ENCODE results near the gene YIPF2.
"Not testable (repeated sequence)": the region's sequence is repeated elsewhere in the genome, so short reads cannot be mapped to it uniquely, and the experiment has no call there.

Gene YIPF2

DNA sequence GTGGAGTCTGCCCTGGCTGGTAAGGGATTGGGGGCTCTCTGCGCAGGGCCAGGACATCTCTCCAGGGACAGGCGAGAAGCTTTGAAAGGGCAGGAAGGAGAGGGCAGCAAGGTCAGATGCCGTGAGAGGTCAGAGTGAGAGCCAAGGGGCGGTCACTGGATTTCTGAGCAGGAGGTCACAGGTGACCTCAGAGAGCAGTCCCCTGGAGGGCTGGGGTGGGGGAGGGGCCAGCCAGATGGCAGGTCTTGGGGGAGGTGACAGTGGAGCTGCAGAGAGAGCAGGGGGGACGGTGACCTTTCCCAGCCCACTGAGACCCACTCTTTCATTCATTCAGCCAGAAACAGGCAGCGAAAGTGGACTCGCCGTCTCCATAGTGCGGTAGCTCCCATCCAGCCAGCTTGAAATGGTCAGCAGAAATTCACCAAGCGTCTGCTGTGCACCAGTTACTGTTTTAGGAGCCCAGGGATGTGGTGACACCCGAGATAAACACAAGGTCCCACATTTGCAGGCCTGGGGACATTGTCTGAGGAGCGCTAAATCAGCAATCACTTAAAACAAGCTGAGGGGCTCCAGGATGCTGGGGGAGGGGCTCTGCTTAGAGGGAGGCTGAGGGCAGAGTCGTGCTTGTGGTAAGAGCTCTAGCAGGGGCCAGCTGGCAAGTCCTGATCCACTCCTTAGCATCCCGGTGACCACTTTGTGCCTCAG, 46.9 kb downstream of the YIPF2 start:
- peaks cover 0 to 47% (median 28%) of the 10 kb centered on the region in 4 donors for H3K4me1 ChIP-seq
- H3K9me3 ChIP-seq = no peaks in the 10 kb centered on the region
- DNase-seq = no peak
- no peaks in the 10 kb centered on the region for H3K27me3 ChIP-seq
- H3K27ac ChIP-seq = no peak overlapping the region
- intact Hi-C loops (cut with DNase I; ENCODE audit: low total_unique reads) = no loop called here
- H3K4me3 ChIP-seq = no peak overlapping the region
- no peak for TF ChIP-seq CTCF (IDR thresholded peaks at IDR 0.05)
- H3K36me3 ChIP-seq = no peaks in the 10 kb centered on the region

GRCh38 chr19:10878253-10878652, 50.2 kb downstream of the YIPF2 start:
- no peak for TF ChIP-seq CTCF (IDR thresholded peaks at IDR 0.05)
- H3K36me3 ChIP-seq = no peaks in the 10 kb centered on the region
- H3K27ac ChIP-seq = no peak overlapping the region
- DNase-seq = no peak
- intact Hi-C loops (cut with DNase I; ENCODE audit: low total_unique reads) = no loop called here
- no peak overlapping the region for H3K4me3 ChIP-seq
- no peaks in the 10 kb centered on the region for H3K9me3 ChIP-seq
- H3K4me1 ChIP-seq = peaks cover 0 to 64% (median 35%) of the 10 kb centered on the region in 4 donors
- H3K27me3 ChIP-seq = no peaks in the 10 kb centered on the region

DNA sequence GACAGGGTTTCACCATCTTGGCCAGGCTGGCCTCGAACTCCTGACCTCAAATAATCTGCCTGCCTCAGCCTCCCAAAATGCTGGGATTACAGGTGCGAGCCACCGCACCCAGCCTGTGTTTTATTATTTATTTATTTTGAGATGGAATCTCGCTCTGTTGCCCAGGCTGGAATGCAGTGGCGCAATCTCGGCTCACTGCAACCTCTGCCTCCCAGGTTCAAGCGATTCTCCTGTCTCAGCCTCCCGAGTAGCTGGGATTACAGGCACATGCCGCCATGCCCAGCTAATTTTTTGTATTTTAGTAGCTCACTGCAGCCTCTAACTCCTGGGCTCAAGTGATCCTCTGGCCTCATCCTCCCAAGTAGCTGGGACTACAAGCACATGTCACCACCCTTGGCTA, 50.8 kb downstream of the YIPF2 start:
- intact Hi-C loops (cut with DNase I; ENCODE audit: low total_unique reads); H3K27ac ChIP-seq: not testable (repeated sequence)
- peaks cover 0 to 64% (median 38%) of the 10 kb centered on the region in 4 donors for H3K4me1 ChIP-seq

GRCh38 chr19:10876459-10877240, 51.8 kb downstream of the YIPF2 start:
- TF ChIP-seq CTCF (IDR thresholded peaks at IDR 0.05) = no peak
- Histone ChIP-seq H3K4me3 (no peak overlapping the region), H3K27me3 (no peaks in the 10 kb centered on the region), H3K27ac (peak overlapping the region; percentile 27 to 30), H3K4me1 (peaks cover 0 to 60% (median 34%) of the 10 kb centered on the region in 4 donors), H3K9me3 (no peaks in the 10 kb centered on the region), H3K36me3 (no peaks in the 10 kb centered on the region)
- peak in 1 of 2 donors; percentile 41 for DNase-seq
- intact Hi-C loops (cut with DNase I; ENCODE audit: low total_unique reads) = no loop called here

More for the DNA sequence above, 50.8 kb downstream of the YIPF2 start:
- not testable (repeated sequence) for H3K27me3 ChIP-seq, H3K4me3 ChIP-seq, H3K36me3 ChIP-seq, H3K9me3 ChIP-seq, DNase-seq

DNA sequence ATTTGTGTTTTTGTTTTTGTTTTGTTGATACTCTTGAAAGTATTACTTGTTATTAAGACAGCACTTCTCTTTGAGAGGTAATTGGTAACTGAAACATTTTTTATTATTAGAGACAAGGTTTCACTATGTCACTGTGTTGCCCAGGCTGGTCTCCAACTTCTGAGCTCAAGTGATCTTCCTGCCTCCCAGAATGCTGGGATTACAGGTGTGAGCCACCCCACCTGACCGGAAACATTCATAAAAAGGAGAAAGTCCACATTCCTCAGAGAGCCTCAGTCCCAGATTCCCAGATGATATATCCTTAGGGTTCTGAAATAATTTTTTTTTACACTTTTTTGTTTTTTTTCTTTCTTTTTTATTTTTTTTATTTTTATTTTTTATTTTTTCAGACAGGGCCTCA, 54.4 kb downstream of the YIPF2 start:
- Histone ChIP-seq H3K36me3 (no peaks in the 10 kb centered on the region), H3K9me3 (no peaks in the 10 kb centered on the region), H3K27me3 (no peaks in the 10 kb centered on the region), H3K4me1 (peaks cover 7 to 57% (median 30%) of the 10 kb centered on the region in 4 donors), H3K4me3 (no peak overlapping the region), H3K27ac (no peak overlapping the region)
- no peak for DNase-seq
- TF ChIP-seq CTCF (IDR thresholded peaks at IDR 0.05) = no peak
- intact Hi-C loops (cut with DNase I; ENCODE audit: low total_unique reads) = loop anchor here (5.0 kb wide), 1 partner anchor 53 kb away; the partner anchor contains the start of genes TIMM29 and YIPF2

All from tibial artery (tissue), 4 donors.